Stimulated activated CD8-positive, alpha-beta memory T cell treated with anti-CD3 and anti-CD28 coated beads, Interleukin-2, amount 100 ng/mL, for 1 hour (primary cell): ENCODE results near the gene SGPL1.
"Not testable (repeated sequence)": the region's sequence is repeated elsewhere in the genome, so short reads cannot be mapped to it uniquely, and the experiment has no call there.

Experiments used
- DNase-seq, 2 donors: peaks; one replicate each; pipeline ENCODE4 v3.0.0-alpha.2; 2020; ENCODE audit warnings: low read depth in 2 of 2

SGPL1 gene

GRCh38 chr10:70843333-70843732 is 27.6 kb downstream of the SGPL1 start:
- DNase-seq, result no peak

GRCh38 chr10:70843776-70844489 is 28.2 kb downstream of the SGPL1 start:
- no peak for DNase-seq

- no peak for DNase-seq
Measured at GRCh38 chr10:70845256-70845655, 29.5 kb downstream of the SGPL1 start.

- no peak for DNase-seq
Measured at GRCh38 chr10:70845816-70846215, 30.1 kb downstream of the SGPL1 start.

GRCh38 chr10:70846795-70847194 is 31.0 kb downstream of the SGPL1 start:
- no peak for DNase-seq

GRCh38 chr10:70847659-70848360 is 32.1 kb downstream of the SGPL1 start:
- no peak for DNase-seq

GRCh38 chr10:70849582-70850016 is 33.9 kb downstream of the SGPL1 start:
- no peak for DNase-seq

GRCh38 chr10:70850097-70850496 is 34.3 kb downstream of the SGPL1 start:
- no peak for DNase-seq

GRCh38 chr10:70851597-70852475 is 36.1 kb downstream of the SGPL1 start:
- DNase-seq, result no peak

GRCh38 chr10:70853038-70853437 is 37.3 kb downstream of the SGPL1 start:
- no peak for DNase-seq

GRCh38 chr10:70853457-70853856 is 37.7 kb downstream of the SGPL1 start:
- DNase-seq, result no peak

GRCh38 chr10:70856454-70856853 is 40.7 kb downstream of the SGPL1 start:
- no peak for DNase-seq

- DNase-seq, result no peak
Measured at GRCh38 chr10:70858759-70859158, 43.0 kb downstream of the SGPL1 start.

GRCh38 chr10:70861495-70862197 is 45.9 kb downstream of the SGPL1 start:
- DNase-seq, result not testable (repeated sequence)

- no peak for DNase-seq
Measured at GRCh38 chr10:70863470-70864160, 47.9 kb downstream of the SGPL1 start.

GRCh38 chr10:70864935-70865334 is 49.2 kb downstream of the SGPL1 start:
- DNase-seq, result no peak

- no peak for DNase-seq
Measured at GRCh38 chr10:70866424-70866823, 50.7 kb downstream of the SGPL1 start.

GRCh38 chr10:70872291-70872690 is 56.5 kb downstream of the SGPL1 start:
- no peak for DNase-seq

GRCh38 chr10:70874061-70874460 is 58.3 kb downstream of the SGPL1 start:
- DNase-seq, result no peak

- no peak for DNase-seq
Measured at GRCh38 chr10:70879207-70879606, 63.5 kb downstream of the SGPL1 start.

- DNase-seq, result peak; percentile 50 to 61
Measured at GRCh38 chr10:70880077-70880534, 64.4 kb downstream of the SGPL1 start.
